SU-DHL-6 (cell line): ENCODE data around the gene ARL15.

ENCODE experiments used
- H2AFZ ChIP-seq: fragments of 200-600 bp; sonication (generic); 2 replicates; pipeline ENCODE4 v1.6.1; 2014; ENCODE audit warnings: low read depth, mild to moderate bottlenecking, moderate library complexity, mixed read lengths, antibody characterized with exemption, low read length; ENCODE audit not compliant: severe bottlenecking
- H3F3A ChIP-seq: fragments of 200-600 bp; shearing (Covaris generic); 2 replicates; pipeline ENCODE4 v1.6.0; 2016; ENCODE audit warnings: antibody characterized with exemption, mild to moderate bottlenecking; ENCODE audit not compliant: insufficient read depth
- H3K27ac ChIP-seq: fragments of 200-600 bp; sonication (generic); 2 replicates; pipeline ENCODE4 v1.5.1; 2016; ENCODE audit warnings: low read depth, mild to moderate bottlenecking, low read length, moderate library complexity, mixed read lengths
- H3K27me3 ChIP-seq: fragments of 200-600 bp; sonication (generic), shearing (Covaris generic); 2 replicates; pipeline ENCODE4 v1.6.0; 2014; ENCODE audit warnings: mild to moderate bottlenecking, low read length
- H3K36me3 ChIP-seq: fragments of 200-600 bp; sonication (generic); 2 replicates; pipeline ENCODE4 v1.6.1; 2014; ENCODE audit warnings: mild to moderate bottlenecking, low read length, mixed read lengths
- H3K4me2 ChIP-seq: fragments of 300-600, 200-600 bp; shearing (Covaris generic), sonication (generic); 2 replicates; pipeline ENCODE4 v1.6.0; 2014; ENCODE audit warnings: low read length, low read depth, mild to moderate bottlenecking; ENCODE audit not compliant: poor library complexity, severe bottlenecking
- H3K4me3 ChIP-seq: fragments of 200-600 bp; sonication (generic); 2 replicates; pipeline ENCODE4 v1.5.1; 2014; ENCODE audit warnings: antibody characterized with exemption, low read length, mild to moderate bottlenecking, mixed read lengths; ENCODE audit not compliant: insufficient read depth, poor library complexity, severe bottlenecking
- H3K79me2 ChIP-seq: fragments of 200-600 bp; sonication (generic); 2 replicates; pipeline ENCODE4 v1.6.1; 2014; ENCODE audit warnings: mild to moderate bottlenecking, low read length, moderate library complexity; ENCODE audit not compliant: insufficient read depth
- H3K9ac ChIP-seq: fragments of 200-600 bp; sonication (generic); 2 replicates; pipeline ENCODE4 v1.7.0; 2014; ENCODE audit warnings: mild to moderate bottlenecking, low read length
- H3K9me2 ChIP-seq: fragments of 200-600 bp; sonication (generic); replicated peaks from 2 replicates; pipeline ENCODE4 v1.6.1; 2014; ENCODE audit warnings: low read length; ENCODE audit not compliant: insufficient read depth
- H3K9me3 ChIP-seq: fragments of 200-600 bp; sonication (generic); 2 replicates; pipeline ENCODE4 v1.6.1; 2014; ENCODE audit warnings: low read length, mixed read lengths; ENCODE audit not compliant: insufficient read depth
- H4K20me1 ChIP-seq: fragments of 200-600 bp; sonication (generic); 2 replicates; pipeline ENCODE4 v1.6.1; 2014; ENCODE audit warnings: low read depth, mild to moderate bottlenecking, antibody characterized with exemption, low read length, moderate library complexity, mixed read lengths
- CTCF ChIP-seq: fragments of 200-600 bp; sonication (generic); IDR thresholded peaks from one replicate; pipeline ENCODE4 v1.5.1; 2017; ENCODE audit warnings: antibody characterized with exemption, mild to moderate bottlenecking, low read length, moderate library complexity; ENCODE audit not compliant: insufficient read depth, poor library complexity, severe bottlenecking
- EZH2phosphoT487 ChIP-seq: fragments of 200-600 bp; sonication (generic), shearing (Covaris generic); conservative IDR thresholded peaks from 2 replicates; pipeline ENCODE4 v1.6.1; 2018; ENCODE audit warnings: mild to moderate bottlenecking, antibody characterized with exemption, low read length, moderate library complexity, mixed read lengths

The ARL15 gene

GRCh38 chr5:54184806-54185205 is 125.6 kb downstream of the ARL15 start:
- H3K9me2 ChIP-seq, result no peaks in the 10 kb centered on the region
- H4K20me1 ChIP-seq, result no peaks in the 10 kb centered on the region
- H3K4me3 ChIP-seq, result no peak overlapping the region
- no peak overlapping the region for H3K27ac ChIP-seq
- H3F3A ChIP-seq, result no peaks in the 10 kb centered on the region
- no peaks in the 10 kb centered on the region for H3K36me3 ChIP-seq
- no peak overlapping the region for H3K4me2 ChIP-seq
- H3K27me3 ChIP-seq, result no peaks in the 10 kb centered on the region
- no peaks in the 10 kb centered on the region for H3K9me3 ChIP-seq
- no peaks in the 10 kb centered on the region for H3K79me2 ChIP-seq
- no peak for TF ChIP-seq EZH2phosphoT487
- TF ChIP-seq CTCF, result no peak
- H2AFZ ChIP-seq, result no peak overlapping the region
- H3K9ac ChIP-seq, result no peak overlapping the region

GRCh38 chr5:54180630-54181031 is 129.7 kb downstream of the ARL15 start:
- TF ChIP-seq EZH2phosphoT487, result no peak
- no peak for TF ChIP-seq CTCF
- no peak overlapping the region for H3K27ac ChIP-seq
- no peak overlapping the region for H3K9ac ChIP-seq

GRCh38 chr5:54178991-54179390 is 131.4 kb downstream of the ARL15 start:
- Histone ChIP-seq H3K79me2 (no peaks in the 10 kb centered on the region), H3K9ac (no peak overlapping the region), H3K36me3 (no peaks in the 10 kb centered on the region)

More at GRCh38 chr5:54180630-54181031, 129.7 kb downstream of the ARL15 start:
- no peak overlapping the region for H2AFZ ChIP-seq
- no peaks in the 10 kb centered on the region for H3K9me3 ChIP-seq
- no peak overlapping the region for H3K4me2 ChIP-seq
- no peaks in the 10 kb centered on the region for H3K9me2 ChIP-seq
- no peaks in the 10 kb centered on the region for H3K36me3 ChIP-seq
- no peaks in the 10 kb centered on the region for H3K27me3 ChIP-seq
- H3K79me2 ChIP-seq, result no peaks in the 10 kb centered on the region
- H3K4me3 ChIP-seq, result no peak overlapping the region
- H3F3A ChIP-seq, result no peaks in the 10 kb centered on the region
- H4K20me1 ChIP-seq, result no peaks in the 10 kb centered on the region

More at GRCh38 chr5:54178991-54179390, 131.4 kb downstream of the ARL15 start:
- H3F3A ChIP-seq, result no peaks in the 10 kb centered on the region
- no peak overlapping the region for H3K27ac ChIP-seq
- no peaks in the 10 kb centered on the region for H4K20me1 ChIP-seq
- no peaks in the 10 kb centered on the region for H3K9me3 ChIP-seq
- no peak overlapping the region for H2AFZ ChIP-seq
- no peak overlapping the region for H3K4me3 ChIP-seq
- no peaks in the 10 kb centered on the region for H3K27me3 ChIP-seq
- no peak overlapping the region for H3K4me2 ChIP-seq
- TF ChIP-seq CTCF (no peak), EZH2phosphoT487 (no peak)
- no peaks in the 10 kb centered on the region for H3K9me2 ChIP-seq
